AG04449 (cell line): Measurements from ENCODE around the gene KRTAP12-3.
"Not testable (repeated sequence)": the region's sequence is repeated elsewhere in the genome, so short reads cannot be mapped to it uniquely, and the experiment has no call there.

ENCODE experiments used
- CTCF ChIA-PET: fragments of 350-600 bp; formaldehyde crosslinking; extraction: SDS; loops from one replicate; lab custom pipeline; 2021; ENCODE audit warnings: antibody characterized with exemption; lab: Yijun Ruan, JAX
- POLR2A ChIA-PET: fragments of 400-600, 350-600 bp; formaldehyde crosslinking; extraction: SDS; loops from one replicate; lab custom pipeline; 2020; ENCODE audit warnings: antibody characterized with exemption, inconsistent platforms; lab: Yijun Ruan, JAX
- DNase-seq: peaks from one replicate; pipeline ENCODE4 v3.0.0-alpha.2; 2010; ENCODE audit warnings: low read depth, low spot score
- H3K4me3 ChIP-seq: 2 replicates; pipeline ENCODE4 v1.5.1; 2011; ENCODE audit warnings: low read depth, mild to moderate bottlenecking, control low read depth, low read length
- CTCF ChIP-seq: IDR thresholded peaks from one replicate; pipeline ENCODE4 v1.5.1; 2011; ENCODE audit warnings: mild to moderate bottlenecking, moderate library complexity, low read length, control low read depth, inconsistent platforms; ENCODE audit not compliant: insufficient read depth; ENCODE audit errors: missing control alignments

The KRTAP12-3 gene

GRCh38 chr21:44626262-44626661, 31.5 kb upstream of the KRTAP12-3 start:
- POLR2A ChIA-PET = no interaction called here
- TF ChIP-seq CTCF = no peak
- H3K4me3 ChIP-seq = no peak overlapping the region
- no peak for DNase-seq
- CTCF ChIA-PET = no interaction called here

GRCh38 chr21:44626673-44627143, 31.0 kb upstream of the KRTAP12-3 start, which contains the start of gene KRTAP10-9:
Gene KRTAP10-9 (plus strand): TSS chr21:44627093. CDS start chr21:44627172, 79 bp downstream.
- ChIA-PET CTCF (no interaction called here), POLR2A (no interaction called here)
- H3K4me3 ChIP-seq = no peak within 1 kb of the TSS
- no peak for TF ChIP-seq CTCF
- no peak for DNase-seq

GRCh38 chr21:44627181-44627822, 30.4 kb upstream of the KRTAP12-3 start:
- H3K4me3 ChIP-seq, CTCF ChIA-PET, POLR2A ChIA-PET, DNase-seq: not testable (repeated sequence)

GRCh38 chr21:44627831-44628233, 29.9 kb upstream of the KRTAP12-3 start:
- CTCF ChIA-PET, DNase-seq, POLR2A ChIA-PET, H3K4me3 ChIP-seq: not testable (repeated sequence)

- TF ChIP-seq CTCF = no peak
- DNase-seq = no peak
- ChIA-PET CTCF (no interaction called here), POLR2A (no interaction called here)
- H3K4me3 ChIP-seq = no peak overlapping the region
Measured at GRCh38 chr21:44628707-44629391, 28.9 kb upstream of the KRTAP12-3 start.

- DNase-seq = no peak
- CTCF ChIA-PET = no interaction called here
- no peak overlapping the region for H3K4me3 ChIP-seq
- TF ChIP-seq CTCF = no peak
- POLR2A ChIA-PET = no interaction called here
Measured at GRCh38 chr21:44630440-44630839, 27.3 kb upstream of the KRTAP12-3 start.

- ChIA-PET POLR2A (no interaction called here), CTCF (no interaction called here)
- TF ChIP-seq CTCF = no peak
- no peak for DNase-seq
- H3K4me3 ChIP-seq = no peak overlapping the region
Measured at GRCh38 chr21:44632067-44632466, 25.7 kb upstream of the KRTAP12-3 start.
